Activated naive CD4-positive, alpha-beta T cell treated with anti-CD3 and anti-CD28 coated beads, Interleukin-2, amount 50 U/mL, for 16 hours (primary cell): Measurements from ENCODE around the gene CRTC1.

Experiments used
- DNase-seq: peaks from one replicate; pipeline ENCODE4 v3.0.0-alpha.2; 2020

CRTC1 gene

GRCh38 chr19:18754501-18754900, 71.0 kb downstream of the CRTC1 start:
- DNase-seq, result no peak

GRCh38 chr19:18756896-18757295, 73.4 kb downstream of the CRTC1 start:
- no peak for DNase-seq

- no peak for DNase-seq
Observed at GRCh38 chr19:18759304-18759994, 76.0 kb downstream of the CRTC1 start.

GRCh38 chr19:18759995-18760426, 76.5 kb downstream of the CRTC1 start:
- DNase-seq, result no peak

- no peak for DNase-seq
Observed at GRCh38 chr19:18760440-18761383, 77.2 kb downstream of the CRTC1 start.

GRCh38 chr19:18761531-18762110, 78.1 kb downstream of the CRTC1 start:
- no peak for DNase-seq

GRCh38 chr19:18762125-18763023, 78.9 kb downstream of the CRTC1 start:
- DNase-seq, result no peak

GRCh38 chr19:18763674-18764590, 80.5 kb downstream of the CRTC1 start:
- no peak for DNase-seq

GRCh38 chr19:18764591-18765051, 81.1 kb downstream of the CRTC1 start:
- no peak for DNase-seq

GRCh38 chr19:18765224-18765623, 81.7 kb downstream of the CRTC1 start:
- DNase-seq, result no peak

- DNase-seq, result no peak
Observed at GRCh38 chr19:18768046-18768771, 84.7 kb downstream of the CRTC1 start.

- no peak for DNase-seq
Observed at GRCh38 chr19:18768997-18769891, 85.8 kb downstream of the CRTC1 start.

- DNase-seq, result no peak
Observed at GRCh38 chr19:18769989-18770528, 86.6 kb downstream of the CRTC1 start.

- no peak for DNase-seq
Observed at GRCh38 chr19:18770663-18771327, 87.3 kb downstream of the CRTC1 start.

GRCh38 chr19:18771328-18772242, 88.1 kb downstream of the CRTC1 start:
- no peak for DNase-seq

GRCh38 chr19:18772620-18773587, 89.4 kb downstream of the CRTC1 start:
- no peak for DNase-seq
